ENCODE data around the gene TLE3.

The TLE3 gene

DNA sequence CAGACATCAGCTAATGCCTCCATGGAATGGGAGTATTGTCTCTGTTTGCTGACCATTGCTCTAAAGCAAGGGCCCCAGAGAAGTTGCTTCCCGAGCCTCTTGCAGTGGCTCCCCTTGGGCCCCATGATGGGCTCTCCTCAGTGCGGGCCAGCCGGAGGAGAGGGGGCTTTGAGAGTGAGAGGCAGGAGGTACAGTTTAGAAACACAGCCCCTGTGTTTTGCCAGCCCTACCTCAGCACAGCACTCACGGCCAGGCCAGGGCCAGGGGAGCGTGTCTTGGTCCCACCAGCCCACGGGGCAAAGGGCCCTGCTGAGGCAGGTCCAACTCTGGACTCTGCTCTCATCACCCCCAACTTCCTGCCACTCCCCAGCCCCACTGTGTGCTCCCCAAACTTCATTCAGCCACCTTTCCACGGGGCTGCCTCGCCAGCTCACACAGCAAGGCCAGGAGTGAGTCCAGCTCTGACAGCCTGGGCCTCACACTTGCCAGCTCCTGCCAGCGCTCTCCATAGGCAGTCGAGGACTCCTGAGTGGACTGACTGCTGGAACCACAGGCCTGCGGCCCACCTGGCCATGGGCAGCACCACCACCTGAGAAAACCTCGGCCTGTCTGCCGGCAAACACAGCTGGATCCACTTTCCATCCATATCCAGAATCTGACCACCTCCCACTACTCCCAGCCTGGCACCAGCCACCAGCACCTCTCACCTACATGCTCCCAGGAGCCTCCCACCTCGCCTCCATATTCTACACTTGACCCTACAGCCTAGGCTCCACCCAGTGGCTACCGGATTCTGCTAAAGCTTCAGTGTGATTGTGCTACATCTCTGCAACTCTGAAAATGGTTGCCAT lies 99.0 kb downstream of the TLE3 start:
- DNase-seq = no peak

DNA sequence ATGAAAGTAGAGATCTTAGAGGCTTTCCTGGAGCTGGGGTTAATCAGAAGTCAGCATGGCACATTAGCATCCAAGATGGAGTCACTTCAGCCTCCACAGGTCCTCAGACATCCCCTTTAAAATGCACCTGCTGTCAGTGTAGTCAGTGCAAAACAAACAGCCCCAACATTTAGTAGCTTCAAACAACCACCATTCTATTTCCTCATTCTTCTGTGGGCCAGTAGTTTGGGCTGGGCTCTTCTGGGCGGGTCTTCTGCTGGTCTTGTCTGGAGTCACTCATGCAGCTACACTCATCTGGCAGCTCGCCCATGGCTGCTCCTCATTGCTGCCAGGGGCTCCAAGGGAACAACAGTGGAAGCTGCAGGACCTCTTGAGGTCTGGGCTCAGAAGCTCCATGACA lies 99.9 kb downstream of the TLE3 start:
- DNase-seq = no peak

Data from NCI-H2081 treated with DMSO at 0.1 percent for 48 hours (cell line).